ENCODE measurements around the gene OPCML. TPM values are rescaled to one million over a fixed set of nuclear protein-coding genes. Genes with fewer than 3 reads are reported as not detected.

Gene OPCML
- total RNA-seq, 2 donors from 2014 or later = under 0.01 TPM; not detected in 1

DNA sequence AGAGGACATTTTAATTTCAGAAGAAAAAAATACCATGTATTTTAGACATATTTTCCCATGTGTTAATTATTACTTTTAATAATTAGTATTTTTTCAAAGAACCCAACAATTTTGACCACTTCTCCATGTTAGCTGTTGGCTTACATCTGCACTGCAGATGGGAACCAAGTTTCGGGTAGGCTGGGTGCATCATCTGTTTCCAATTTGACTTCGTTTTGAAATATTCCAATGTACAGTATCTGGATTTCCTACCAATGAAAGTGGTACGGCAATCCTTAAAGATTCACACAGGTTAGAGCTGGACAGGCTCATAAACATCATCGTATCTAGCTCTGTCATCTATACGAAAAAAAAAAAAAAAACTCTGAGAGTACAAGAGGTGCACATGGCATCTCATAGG, 670.2 kb downstream of the OPCML start:
- Histone ChIP-seq H3K4me3 (no peak overlapping the region), H3K27me3 (no peaks in the 10 kb centered on the region), H3K4me1 (no peaks in the 10 kb centered on the region), H3K36me3 (replicated peaks in 1 of 2; ENCODE audit: insufficient read depth in 1 of 2, low read depth in 2 of 2) (no peaks in the 10 kb centered on the region), H3K27ac (no peak overlapping the region), H3K9me3 (no peaks in the 10 kb centered on the region)
- WGBS, 2 donors = 75 to 79% methylated on average over 5 of the region's 5 CpGs
- DNase-seq (no peak), ATAC-seq (no peak)
- TF ChIP-seq POLR2A (IDR thresholded peaks at IDR 0.05) = no peak
- intact Hi-C loops (cut with DNase I) = no loop called here

GRCh38 chr11:132859306-132859705, 673.0 kb downstream of the OPCML start:
- no peak for ATAC-seq
- WGBS, 2 donors = 58 to 59% methylated on average over 6 of the region's 6 CpGs
- intact Hi-C loops (cut with DNase I) = no loop called here
- TF ChIP-seq POLR2A (IDR thresholded peaks at IDR 0.05) (no peak), CTCF (IDR thresholded peaks at IDR 0.05) (no peak)
- no peaks in the 10 kb centered on the region for H3K36me3 ChIP-seq (replicated peaks in 1 of 2; ENCODE audit: insufficient read depth in 1 of 2, low read depth in 2 of 2)
- DNase-seq = no peak
- no peaks in the 10 kb centered on the region for H3K4me1 ChIP-seq
- no peak overlapping the region for H3K27ac ChIP-seq
- H3K4me3 ChIP-seq = no peak overlapping the region
- H3K9me3 ChIP-seq = no peaks in the 10 kb centered on the region
- H3K27me3 ChIP-seq = no peaks in the 10 kb centered on the region

DNA sequence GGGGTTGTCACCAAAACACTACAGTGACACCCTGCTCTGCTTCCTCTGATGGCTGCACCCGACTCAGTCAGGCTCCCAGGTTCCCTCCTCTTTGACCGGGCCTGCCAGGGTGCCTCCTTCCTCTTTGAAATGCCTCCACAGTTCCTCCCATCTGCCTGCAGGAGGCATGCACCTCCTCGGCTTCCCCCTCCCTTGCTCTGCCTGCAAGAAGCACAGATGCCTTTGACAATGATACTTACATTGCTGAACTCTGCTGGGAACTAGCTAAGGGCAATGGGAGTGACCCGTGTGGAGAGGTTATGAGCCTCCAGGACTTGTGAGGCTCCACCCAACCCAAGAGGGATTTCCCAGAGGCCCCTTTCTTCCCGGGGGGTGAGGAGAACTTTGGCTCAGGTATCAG, 674.1 kb downstream of the OPCML start:
- H3K4me1 ChIP-seq = no peaks in the 10 kb centered on the region

GRCh38 chr11:132856032-132856431, 676.3 kb downstream of the OPCML start:
- ATAC-seq (no peak), DNase-seq (no peak)
- H3K9me3 ChIP-seq = no peaks in the 10 kb centered on the region
- no peaks in the 10 kb centered on the region for H3K36me3 ChIP-seq (replicated peaks in 1 of 2; ENCODE audit: insufficient read depth in 1 of 2, low read depth in 2 of 2)
- no peak overlapping the region for H3K4me3 ChIP-seq
- intact Hi-C loops (cut with DNase I) = no loop called here
- 59 to 65% methylated on average over 4 of the region's 4 CpGs for WGBS, 2 donors
- no peaks in the 10 kb centered on the region for H3K27me3 ChIP-seq
- H3K27ac ChIP-seq = no peak overlapping the region
- no peak for TF ChIP-seq CTCF (IDR thresholded peaks at IDR 0.05)
- TF ChIP-seq POLR2A (IDR thresholded peaks at IDR 0.05) = no peak
- no peaks in the 10 kb centered on the region for H3K4me1 ChIP-seq

More for the DNA sequence above, 674.1 kb downstream of the OPCML start:
- H3K9me3 ChIP-seq = no peaks in the 10 kb centered on the region
- ATAC-seq = no peak
- WGBS, 2 donors = 10 to 14% methylated on average over 5 of the region's 5 CpGs
- TF ChIP-seq POLR2A (IDR thresholded peaks at IDR 0.05) = no peak
- TF ChIP-seq CTCF (IDR thresholded peaks at IDR 0.05) = no peak
- H3K27ac ChIP-seq = no peak overlapping the region
- intact Hi-C loops (cut with DNase I) = no loop called here
- no peak overlapping the region for H3K4me3 ChIP-seq
- no peaks in the 10 kb centered on the region for H3K27me3 ChIP-seq
- no peaks in the 10 kb centered on the region for H3K36me3 ChIP-seq (replicated peaks in 1 of 2; ENCODE audit: insufficient read depth in 1 of 2, low read depth in 2 of 2)
- peak in 1 of 4 donors; percentile 5 for DNase-seq

DNA sequence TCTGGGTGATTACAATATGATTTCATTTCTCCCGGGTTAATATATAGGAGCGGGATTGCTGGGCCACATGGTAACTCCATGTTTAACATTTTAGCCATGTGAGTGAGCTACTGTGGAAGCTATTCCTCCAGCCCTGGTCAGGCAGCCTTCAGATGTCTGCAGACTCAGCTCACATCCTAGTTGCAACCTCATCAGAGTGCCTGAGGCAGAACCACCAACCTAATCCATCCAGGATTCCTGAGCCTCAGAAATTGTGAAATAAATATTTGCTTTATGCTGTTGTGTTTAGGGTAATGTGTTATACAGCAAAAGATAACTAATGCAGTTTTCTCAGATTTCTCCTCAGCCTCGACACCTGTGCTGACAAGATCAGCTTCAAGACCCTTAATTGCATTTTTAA, 676.8 kb downstream of the OPCML start:
- 87 to 92% methylated on average over 3 of the region's 3 CpGs for WGBS, 2 donors
- H3K36me3 ChIP-seq (replicated peaks in 1 of 2; ENCODE audit: insufficient read depth in 1 of 2, low read depth in 2 of 2) = no peaks in the 10 kb centered on the region
- no peaks in the 10 kb centered on the region for H3K4me1 ChIP-seq
- no peaks in the 10 kb centered on the region for H3K27me3 ChIP-seq
- intact Hi-C loops (cut with DNase I) = no loop called here
- no peaks in the 10 kb centered on the region for H3K9me3 ChIP-seq
- DNase-seq (no peak), ATAC-seq (no peak)
- no peak overlapping the region for H3K27ac ChIP-seq
- H3K4me3 ChIP-seq = no peak overlapping the region
- TF ChIP-seq CTCF (IDR thresholded peaks at IDR 0.05) (no peak), POLR2A (IDR thresholded peaks at IDR 0.05) (no peak)
